Measurements from ENCODE around the gene TTC23L.

DNA sequence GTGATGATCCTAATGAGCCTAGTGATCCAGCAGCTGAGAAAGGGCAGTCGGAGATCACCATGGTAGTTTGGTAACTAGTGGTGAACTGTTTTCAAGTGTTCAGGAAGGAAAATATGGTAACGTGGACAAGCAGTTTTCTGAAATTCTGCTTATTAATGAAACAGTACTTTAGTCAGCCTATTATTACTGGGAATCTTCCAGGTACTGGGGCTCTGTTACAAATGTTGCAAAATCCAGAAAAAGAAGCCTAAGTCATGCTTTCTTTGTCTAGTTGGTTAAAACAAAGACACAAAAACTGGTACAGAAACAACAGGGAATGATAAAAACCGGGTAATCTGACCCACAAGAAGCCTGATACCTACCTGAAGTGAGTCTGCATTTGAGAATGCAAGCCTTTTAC, 18.2 kb downstream of the TTC23L start:
- TF ChIP-seq CTCF (conservative IDR thresholded peaks at IDR 0.05) (no peak), ZFX (IDR thresholded peaks at IDR 0.05) (no peak)
